Stimulated activated CD4-positive, alpha-beta T cell treated with anti-CD3 and anti-CD28 coated beads, Interleukin-1b, Interleukin-23, amount 100 ng/mL, for 24 hours (primary cell): ENCODE measurements around the gene PLEKHB2.
"Not testable (repeated sequence)": the region's sequence is repeated elsewhere in the genome, so short reads cannot be mapped to it uniquely, and the experiment has no call there.

Experiments
- DNase-seq, 4 experiments: peaks; one replicate each; pipeline ENCODE4 v3.0.0-alpha.2; 2020; ENCODE audit warnings: low read depth in 4 of 4, low spot score in 1 of 4

Gene PLEKHB2

GRCh38 chr2:131142849-131143248, 37.7 kb downstream of the PLEKHB2 start:
- no peak for DNase-seq

- no peak for DNase-seq
Observed at GRCh38 chr2:131143803-131144202, 38.7 kb downstream of the PLEKHB2 start.

- no peak for DNase-seq
Observed at GRCh38 chr2:131145040-131145439, 39.9 kb downstream of the PLEKHB2 start.

- no peak for DNase-seq
Observed at GRCh38 chr2:131146231-131146630, 41.1 kb downstream of the PLEKHB2 start.

- DNase-seq = no peak
Observed at GRCh38 chr2:131146749-131147148, 41.6 kb downstream of the PLEKHB2 start.

- DNase-seq = no peak
Observed at GRCh38 chr2:131148426-131148825, 43.3 kb downstream of the PLEKHB2 start.

GRCh38 chr2:131150109-131150508, 45.0 kb downstream of the PLEKHB2 start:
- not testable (repeated sequence) for DNase-seq

- no peak for DNase-seq
Observed at GRCh38 chr2:131151398-131151797, 46.3 kb downstream of the PLEKHB2 start.

GRCh38 chr2:131152074-131152473, 46.9 kb downstream of the PLEKHB2 start:
- no peak for DNase-seq

GRCh38 chr2:131153529-131153928, 48.4 kb downstream of the PLEKHB2 start:
- DNase-seq = no peak

- peak; percentile 42 to 77 (median 62) for DNase-seq
Observed at GRCh38 chr2:131154071-131154531, 49.0 kb downstream of the PLEKHB2 start.

GRCh38 chr2:131154647-131155046, 49.5 kb downstream of the PLEKHB2 start:
- no peak for DNase-seq

- no peak for DNase-seq
Observed at GRCh38 chr2:131155208-131155855, 50.2 kb downstream of the PLEKHB2 start.

- no peak for DNase-seq
Observed at GRCh38 chr2:131156452-131157149, 51.5 kb downstream of the PLEKHB2 start.

- not testable (repeated sequence) for DNase-seq
Observed at GRCh38 chr2:131165562-131165961, 60.4 kb downstream of the PLEKHB2 start.

GRCh38 chr2:131168538-131168937, 63.4 kb downstream of the PLEKHB2 start:
- DNase-seq = no peak

GRCh38 chr2:131178050-131178449, 72.9 kb downstream of the PLEKHB2 start:
- not testable (repeated sequence) for DNase-seq

- not testable (repeated sequence) for DNase-seq
Observed at GRCh38 chr2:131178721-131179418, 73.7 kb downstream of the PLEKHB2 start.

- DNase-seq = not testable (repeated sequence)
Observed at GRCh38 chr2:131181451-131181850, 76.3 kb downstream of the PLEKHB2 start.

- DNase-seq = not testable (repeated sequence)
Observed at GRCh38 chr2:131193421-131193820, 88.3 kb downstream of the PLEKHB2 start.

- not testable (repeated sequence) for DNase-seq
Observed at GRCh38 chr2:131196186-131196585, 91.0 kb downstream of the PLEKHB2 start.
